Fibroblast of skin of left biceps (primary cell): ENCODE measurements around the gene FRMD4A.

ENCODE experiments used
- DNase-seq, 2 experiments: peaks; one replicate each; pipeline ENCODE4 v3.0.0-alpha.2; 2013; ENCODE audit warnings: low read depth in 2 of 2

FRMD4A gene

GRCh38 chr10:14330388-14331061 lies at the start of gene FRMD4A:
Gene FRMD4A (minus strand): TSS chr10:14330924.
- DNase-seq: no peak

- DNase-seq: no peak
Observed at GRCh38 chr10:14379556-14380280, 49.0 kb upstream of the FRMD4A start.

GRCh38 chr10:14378387-14378960 lies 47.8 kb upstream of the FRMD4A start:
- no peak for DNase-seq

GRCh38 chr10:14377591-14378175 lies 47.0 kb upstream of the FRMD4A start:
- no peak for DNase-seq

- DNase-seq: no peak
Observed at GRCh38 chr10:14374745-14375445, 44.2 kb upstream of the FRMD4A start.

- no peak for DNase-seq
Observed at GRCh38 chr10:14372606-14373005, 41.9 kb upstream of the FRMD4A start.

GRCh38 chr10:14371581-14371980 lies 40.9 kb upstream of the FRMD4A start:
- no peak for DNase-seq

DNA sequence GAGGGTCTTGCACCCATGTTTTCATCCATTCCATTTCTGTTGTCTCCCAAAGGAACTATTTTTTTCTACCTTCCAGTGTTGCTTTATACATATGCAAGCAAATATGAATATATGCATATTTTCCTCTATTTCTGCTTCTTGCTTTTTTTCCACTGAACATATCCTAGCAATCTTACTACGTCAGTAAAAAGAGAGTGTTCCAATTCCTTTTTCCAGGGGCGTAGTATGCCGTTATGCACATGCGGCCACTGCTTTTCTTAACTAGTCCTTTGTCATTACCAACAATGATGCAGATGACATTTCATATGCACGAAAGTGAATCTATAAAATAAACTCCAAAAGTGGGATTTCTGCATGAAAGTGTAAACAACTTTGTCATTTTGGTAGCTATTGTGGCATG lies 40.2 kb upstream of the FRMD4A start:
- no peak for DNase-seq

DNA sequence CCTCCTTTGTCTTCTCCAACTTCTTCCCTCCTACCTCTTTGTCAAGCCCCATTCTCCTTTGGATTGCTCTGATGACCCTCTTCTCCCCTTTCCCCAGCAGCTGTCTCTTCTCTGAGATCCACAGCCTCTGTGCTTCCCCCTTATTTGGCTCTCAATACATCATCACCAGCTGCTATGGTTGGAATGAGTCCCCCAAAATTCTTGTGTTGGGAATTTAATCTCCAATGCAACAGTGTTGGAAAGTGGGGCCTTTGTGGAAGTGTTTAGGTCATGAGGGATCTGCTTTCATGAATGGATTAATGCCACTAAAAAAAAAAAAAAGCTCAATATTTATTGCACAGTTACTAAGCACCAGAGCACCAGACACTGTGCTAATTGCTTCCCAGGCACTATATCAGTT lies 39.2 kb upstream of the FRMD4A start:
- DNase-seq: no peak

DNA sequence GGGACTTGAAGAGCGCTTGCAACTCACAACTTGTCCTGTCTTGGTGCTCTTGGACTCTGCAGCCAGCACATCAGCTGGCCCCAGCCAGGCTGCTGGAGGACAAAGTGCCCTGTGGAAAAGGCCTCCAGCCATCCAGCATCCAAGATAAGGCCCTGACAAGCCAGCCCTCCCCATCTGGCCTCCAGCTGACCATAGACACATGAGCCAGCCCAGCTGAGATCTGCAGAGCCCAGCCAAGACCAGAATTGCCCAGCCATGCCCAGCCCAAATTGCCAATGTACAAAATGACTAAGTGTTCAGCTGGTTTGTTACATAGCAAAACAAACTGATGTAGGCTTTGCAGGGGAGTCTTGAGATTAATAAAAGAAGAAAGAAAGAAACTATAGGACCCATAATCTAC lies 36.0 kb upstream of the FRMD4A start:
- no peak for DNase-seq

DNA sequence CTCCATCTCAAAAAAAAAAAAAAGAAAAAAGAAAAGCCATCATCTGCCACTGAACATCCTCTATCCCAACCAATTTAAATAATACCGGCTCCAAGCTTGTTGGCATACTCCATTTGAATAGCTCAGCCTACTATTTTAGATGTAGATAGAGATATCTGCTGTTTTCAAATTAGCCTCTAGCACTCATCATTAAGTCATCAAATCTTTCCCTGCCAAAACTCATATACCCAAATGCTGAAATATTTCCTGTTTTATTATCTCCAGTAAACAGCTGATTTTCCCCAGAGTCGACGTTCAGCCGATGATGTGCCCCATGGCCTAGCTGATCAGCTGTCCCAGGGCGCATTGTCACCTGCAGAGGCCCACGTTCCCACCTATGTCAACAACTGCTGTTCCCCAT lies 34.5 kb upstream of the FRMD4A start:
- no peak for DNase-seq

DNA sequence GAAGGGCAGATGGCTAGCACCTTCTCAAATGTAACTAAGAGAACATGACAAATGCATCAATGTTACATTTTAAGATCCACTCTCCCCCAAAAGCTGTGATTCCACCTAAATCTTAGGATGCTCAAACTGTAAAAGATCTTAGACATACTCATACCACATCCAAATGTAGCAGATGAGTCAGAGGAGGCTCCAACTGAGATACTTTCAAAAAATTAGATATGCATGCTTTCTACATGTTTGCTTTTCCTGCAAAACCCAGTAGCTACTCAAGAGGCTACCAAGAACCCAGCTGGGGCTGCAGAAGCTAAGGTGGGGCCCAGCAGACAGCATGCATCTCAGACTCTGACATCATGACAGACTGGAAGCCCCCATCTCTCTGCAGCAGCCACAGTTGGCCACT lies 31.4 kb upstream of the FRMD4A start:
- DNase-seq: no peak

GRCh38 chr10:14360961-14361360 lies 30.2 kb upstream of the FRMD4A start:
- no peak for DNase-seq

- no peak for DNase-seq
Observed at GRCh38 chr10:14360515-14360914, 29.8 kb upstream of the FRMD4A start.

GRCh38 chr10:14358886-14359573 lies 28.3 kb upstream of the FRMD4A start:
- DNase-seq: no peak

- DNase-seq: no peak
Observed at GRCh38 chr10:14356921-14357320, 26.2 kb upstream of the FRMD4A start.

GRCh38 chr10:14355750-14356149 lies 25.0 kb upstream of the FRMD4A start:
- no peak for DNase-seq

DNA sequence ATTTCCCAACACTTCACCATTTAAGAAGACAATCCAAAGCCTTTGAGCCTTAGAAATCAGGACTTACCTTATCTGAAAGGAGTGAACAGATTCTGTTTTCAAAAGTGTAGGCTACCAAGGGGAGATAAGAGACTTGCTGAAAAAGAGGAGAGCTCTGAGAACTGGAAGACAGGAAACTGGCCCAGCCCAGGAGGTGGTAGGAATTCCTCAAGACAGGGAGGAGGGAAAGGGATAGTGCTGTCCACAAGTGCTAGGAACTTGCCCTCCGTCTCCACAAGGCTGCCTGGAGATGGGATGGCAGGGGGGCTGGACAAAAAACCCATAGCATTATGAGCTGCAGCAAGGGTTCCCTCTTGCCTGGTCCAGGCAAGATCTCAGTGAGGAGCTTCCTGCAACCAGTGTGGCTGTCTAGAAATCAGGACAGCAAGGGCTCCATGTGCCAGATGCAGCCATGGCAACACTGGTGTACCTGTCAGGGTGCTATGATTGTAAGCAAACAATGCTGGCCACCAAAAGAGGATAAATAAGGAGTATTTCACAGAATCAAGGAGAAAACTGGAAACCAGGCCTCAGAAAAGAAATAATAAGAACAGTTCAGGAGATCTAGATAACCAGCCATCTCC lies 22.7 kb upstream of the FRMD4A start:
- no peak for DNase-seq

- DNase-seq: no peak
Observed at GRCh38 chr10:14350006-14350405, 19.3 kb upstream of the FRMD4A start.

DNA sequence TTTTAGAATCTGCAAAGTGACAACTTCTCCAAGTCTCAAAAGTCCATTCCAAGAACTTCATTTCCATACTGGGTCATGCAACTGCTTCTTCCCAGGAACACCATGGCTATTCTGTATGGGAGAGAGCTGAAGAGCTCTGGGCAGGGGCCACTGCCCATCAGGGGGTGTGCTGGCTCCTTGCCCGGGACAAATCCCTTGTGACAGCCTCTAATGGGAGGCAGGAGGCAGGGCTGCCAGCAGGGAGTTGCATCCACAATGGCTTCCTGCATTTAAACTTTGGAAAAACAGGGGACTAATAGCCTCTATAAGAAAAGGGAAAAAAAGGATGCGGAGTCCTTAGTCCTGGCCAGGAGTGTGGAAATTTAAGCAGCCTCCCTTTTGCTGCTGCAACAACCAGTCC lies 18.4 kb upstream of the FRMD4A start:
- no peak for DNase-seq

- no peak for DNase-seq
Observed at GRCh38 chr10:14345262-14345661, 14.5 kb upstream of the FRMD4A start.
